ENCODE data around the gene MTIF3.
"Not testable (repeated sequence)": the region's sequence is repeated elsewhere in the genome, so short reads cannot be mapped to it uniquely, and the experiment has no call there.

Gene MTIF3

GRCh38 chr13:27411341-27411740 lies 39.0 kb downstream of the MTIF3 start:
- no peak for DNase-seq (ENCODE audit: low read depth)

- DNase-seq (ENCODE audit: low read depth) = no peak
Measured at GRCh38 chr13:27409013-27409412, 41.4 kb downstream of the MTIF3 start.

DNA sequence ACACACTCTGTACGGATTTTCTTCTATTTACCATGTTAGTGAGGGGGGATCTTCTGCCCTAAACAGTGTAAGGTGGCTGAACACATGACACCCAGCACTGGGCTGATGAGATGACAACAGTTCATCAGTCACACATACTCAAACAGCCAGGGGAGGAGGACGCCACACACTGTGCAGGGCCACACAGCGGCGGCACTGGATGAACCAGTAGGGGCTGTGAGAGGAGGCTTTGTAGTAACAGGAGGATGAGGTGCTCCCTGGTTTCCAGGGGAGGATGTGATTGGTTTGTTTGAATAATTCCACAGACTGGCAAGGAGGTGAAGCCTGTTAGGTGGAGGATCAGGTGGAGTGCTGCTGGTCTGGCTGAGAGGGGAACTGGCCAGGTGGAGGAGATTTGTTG lies 42.3 kb downstream of the MTIF3 start:
- DNase-seq (ENCODE audit: low read depth) = no peak

DNA sequence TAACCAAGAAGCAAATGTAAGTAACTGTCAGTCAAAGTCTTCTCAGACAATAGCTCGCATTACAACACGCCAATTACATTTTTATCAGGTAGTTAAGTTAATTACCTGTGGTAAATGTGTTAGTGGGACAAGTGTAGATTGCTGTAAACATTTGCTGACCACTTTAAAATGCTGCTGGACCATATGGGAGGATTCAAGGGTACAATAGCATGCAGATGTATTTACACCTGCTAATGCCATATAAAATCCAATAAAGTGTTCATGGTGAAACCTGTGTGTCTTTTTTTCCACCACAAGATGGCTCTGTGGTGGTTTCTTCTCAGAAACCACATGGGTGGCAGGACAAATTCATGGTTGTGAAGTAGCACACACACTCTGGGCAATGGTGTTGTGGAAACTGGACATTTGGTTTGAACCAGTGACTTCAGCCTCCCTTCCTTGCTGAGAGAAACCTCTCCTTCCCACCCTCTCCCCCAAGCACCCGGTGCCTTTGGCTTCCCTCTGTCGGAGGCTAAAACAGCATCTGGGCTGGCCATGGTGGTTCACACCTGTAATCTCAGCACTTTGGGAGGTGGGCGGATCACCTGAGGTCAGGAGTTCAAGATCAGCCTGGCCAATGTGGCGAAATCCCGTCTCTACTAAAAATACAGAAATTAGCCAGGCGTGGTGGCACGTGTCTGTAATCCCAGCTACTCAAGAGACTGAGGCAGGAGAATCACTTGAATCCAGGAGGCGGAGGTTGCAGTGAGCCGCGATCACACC lies 44.0 kb downstream of the MTIF3 start:
- no peak for DNase-seq (ENCODE audit: low read depth)

GRCh38 chr13:27405546-27406134 lies 44.7 kb downstream of the MTIF3 start:
- no peak for DNase-seq (ENCODE audit: low read depth)

- no peak for DNase-seq (ENCODE audit: low read depth)
Measured at GRCh38 chr13:27404680-27405079, 45.7 kb downstream of the MTIF3 start.

- no peak for DNase-seq (ENCODE audit: low read depth)
Measured at GRCh38 chr13:27403727-27404385, 46.5 kb downstream of the MTIF3 start.

- no peak for DNase-seq (ENCODE audit: low read depth)
Measured at GRCh38 chr13:27403203-27403678, 47.1 kb downstream of the MTIF3 start.

DNA sequence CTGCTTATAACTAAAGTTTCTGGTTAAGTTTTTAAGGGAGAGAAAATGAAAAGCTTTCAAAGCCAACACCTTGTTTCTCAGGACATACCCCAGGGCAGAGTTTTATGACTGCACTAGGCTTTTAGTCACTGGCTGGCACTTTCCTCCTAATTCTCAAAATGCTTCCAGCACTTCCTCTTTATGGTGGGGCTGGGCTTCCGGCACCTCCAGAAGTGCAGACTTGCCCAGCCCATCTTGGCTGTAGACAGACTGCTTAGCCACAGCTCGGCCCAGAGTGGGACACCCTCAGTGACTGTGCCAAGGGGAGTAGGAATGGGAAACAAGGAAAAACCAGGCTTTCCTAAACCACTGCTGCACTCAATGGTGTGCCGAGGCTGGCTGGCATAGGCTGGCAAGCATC lies 49.2 kb downstream of the MTIF3 start:
- no peak for DNase-seq (ENCODE audit: low read depth)

- DNase-seq (ENCODE audit: low read depth) = not testable (repeated sequence)
Measured at GRCh38 chr13:27400405-27400804, 50.0 kb downstream of the MTIF3 start.

GRCh38 chr13:27398360-27398759 lies 52.0 kb downstream of the MTIF3 start:
- no peak for DNase-seq (ENCODE audit: low read depth)

- DNase-seq (ENCODE audit: low read depth) = no peak
Measured at GRCh38 chr13:27396252-27396846, 54.0 kb downstream of the MTIF3 start.

DNA sequence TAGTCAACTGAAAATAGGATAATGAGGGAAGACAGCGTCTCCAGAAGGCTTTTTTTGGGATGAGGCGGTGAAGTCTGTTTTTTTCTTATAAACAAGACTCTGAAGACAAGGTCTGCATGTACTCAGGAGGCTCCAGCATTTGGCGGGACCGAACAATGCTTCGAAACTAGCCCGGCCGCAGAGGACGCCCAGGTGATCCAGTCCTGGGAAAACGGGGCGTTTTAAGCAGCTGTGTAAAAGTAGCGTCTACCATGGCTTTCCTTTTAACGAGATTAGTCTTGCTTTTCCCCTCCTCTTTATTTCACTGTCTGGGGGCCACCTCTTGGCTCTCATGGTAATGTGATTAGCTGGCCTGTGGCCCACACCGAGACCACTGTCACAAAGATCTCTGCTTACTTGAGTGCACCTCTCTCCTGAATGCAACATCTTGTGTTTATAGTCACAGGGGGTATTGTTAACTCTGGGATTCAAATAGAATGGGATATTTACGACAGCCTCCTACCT lies 55.3 kb downstream of the MTIF3 start:
- DNase-seq (ENCODE audit: low read depth) = no peak

- DNase-seq (ENCODE audit: low read depth) = no peak
Measured at GRCh38 chr13:27393101-27393500, 57.3 kb downstream of the MTIF3 start.

DNA sequence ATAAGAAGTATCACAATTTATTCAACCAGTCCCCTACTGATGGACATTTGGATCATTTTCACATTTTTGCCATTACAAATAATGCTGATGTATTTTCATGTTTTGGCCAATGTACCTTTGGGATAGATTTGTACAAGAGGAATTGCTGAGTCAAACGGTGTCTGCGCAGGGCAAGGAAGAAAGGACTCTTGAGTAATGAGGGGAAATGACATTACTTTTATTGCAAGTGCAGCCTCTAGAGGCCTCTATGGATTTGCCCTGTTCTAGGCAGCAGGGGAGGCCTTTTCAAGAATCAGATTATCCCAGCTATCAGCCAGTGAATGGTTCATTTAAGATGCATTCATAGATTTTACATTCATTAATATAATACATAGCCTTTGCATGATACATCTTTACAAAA lies 58.9 kb downstream of the MTIF3 start:
- no peak for DNase-seq (ENCODE audit: low read depth)

GRCh38 chr13:27389891-27390290 lies 60.5 kb downstream of the MTIF3 start:
- no peak for DNase-seq (ENCODE audit: low read depth)

DNA sequence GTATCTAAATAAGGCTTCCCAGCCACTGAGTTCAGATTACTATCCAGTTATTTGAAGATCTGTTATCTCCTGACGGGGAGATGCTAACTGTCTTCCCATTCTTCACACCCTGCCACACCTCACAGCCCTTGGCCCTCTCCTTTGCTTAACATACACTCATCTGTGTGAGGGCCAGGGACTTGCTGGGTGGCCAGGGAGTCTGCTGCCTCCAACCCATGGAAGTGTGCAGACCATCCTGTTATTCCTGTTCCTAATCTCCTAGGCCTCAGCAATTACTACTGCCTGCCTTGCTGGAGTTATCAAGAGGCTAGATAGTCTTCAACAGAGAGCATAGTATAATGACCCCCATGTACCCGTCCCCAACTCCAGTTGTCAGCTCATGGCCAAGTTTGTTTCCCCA lies 62.1 kb downstream of the MTIF3 start:
- DNase-seq (ENCODE audit: low read depth) = no peak

Measured in activated T-helper 1 cell treated with Interleukin-2 at 50 U/mL for 16 hours (primary cell).